Measurements from ENCODE around the gene PHACTR3.
"Not testable (repeated sequence)": the region's sequence is repeated elsewhere in the genome, so short reads cannot be mapped to it uniquely, and the experiment has no call there.

Gene PHACTR3

GRCh38 chr20:59603781-59604541, at the start of gene PHACTR3:
Gene PHACTR3, plus strand, starts transcription at chr20:59604540. Its CDS starts 475 bp downstream, at chr20:59605015.
- ChIA-PET CTCF (interaction anchor here (2.7 kb wide), 1 partner anchor 33 kb away, joined by 10 read pairs; no protein-coding TSS in a partner anchor), POLR2A (no interaction called here)
- no peak within 1 kb of the TSS for H3K4me3 ChIP-seq (ENCODE audit: low read depth, low read length)

GRCh38 chr20:59557733-59558529, 46.4 kb upstream of the PHACTR3 start:
- CTCF ChIA-PET: interaction anchor here (4.9 kb wide), 1 partner anchor 13 kb away, joined by 57 read pairs; no protein-coding TSS in a partner anchor
- POLR2A ChIA-PET; H3K4me3 ChIP-seq (ENCODE audit: low read depth, low read length); DNase-seq (ENCODE audit: low read depth, low spot score): not testable (repeated sequence)

More at GRCh38 chr20:59603781-59604541, at the start of gene PHACTR3:
- TF ChIP-seq CTCF (IDR thresholded peaks at IDR 0.05; ENCODE audit: insufficient read depth, low read length, missing control alignments): no peak
- no peak for DNase-seq (ENCODE audit: low read depth, low spot score)

- no peak for DNase-seq (ENCODE audit: low read depth, low spot score)
- ChIA-PET POLR2A (no interaction called here), CTCF (interaction anchor here (1.3 to 4.9 kb wide), 4 partner anchors 12 to 183 kb away, joined by 3 to 57 read pairs (median 4); no protein-coding TSS in a partner anchor)
- no peak overlapping the region for H3K4me3 ChIP-seq (ENCODE audit: low read depth, low read length)
- TF ChIP-seq CTCF (IDR thresholded peaks at IDR 0.05; ENCODE audit: insufficient read depth, low read length, missing control alignments): no peak
These were observed 45.1 kb upstream of the PHACTR3 start for GRCh38 chr20:59559024-59559817.

- CTCF ChIA-PET: interaction anchor here (0.7 to 4.9 kb wide), 8 partner anchors 11 to 182 kb away, joined by 3 to 57 read pairs (median 3); no protein-coding TSS in a partner anchor
- POLR2A ChIA-PET: no interaction called here
- DNase-seq (ENCODE audit: low read depth, low spot score): no peak
- no peak overlapping the region for H3K4me3 ChIP-seq (ENCODE audit: low read depth, low read length)
- TF ChIP-seq CTCF (IDR thresholded peaks at IDR 0.05; ENCODE audit: insufficient read depth, low read length, missing control alignments): no peak
These were observed 44.5 kb upstream of the PHACTR3 start for GRCh38 chr20:59559863-59560262.

- POLR2A ChIA-PET: no interaction called here
- peak; percentile 47 for TF ChIP-seq CTCF (IDR thresholded peaks at IDR 0.05; ENCODE audit: insufficient read depth, low read length, missing control alignments)
- CTCF ChIA-PET: interaction anchor here (0.7 to 4.9 kb wide), 11 partner anchors 8 to 191 kb away, joined by 3 to 57 read pairs (median 3); no protein-coding TSS in a partner anchor
- no peak overlapping the region for H3K4me3 ChIP-seq (ENCODE audit: low read depth, low read length)
- DNase-seq (ENCODE audit: low read depth, low spot score): no peak
These were observed 43.6 kb upstream of the PHACTR3 start for GRCh38 chr20:59560588-59561227.

- no peak for DNase-seq (ENCODE audit: low read depth, low spot score)
- POLR2A ChIA-PET: no interaction called here
These were observed 43.1 kb upstream of the PHACTR3 start for GRCh38 chr20:59561228-59561605.

More at GRCh38 chr20:59561228-59561605, 43.1 kb upstream of the PHACTR3 start:
- no peak for TF ChIP-seq CTCF (IDR thresholded peaks at IDR 0.05; ENCODE audit: insufficient read depth, low read length, missing control alignments)
- CTCF ChIA-PET: interaction anchor here (0.9 to 4.9 kb wide), 8 partner anchors 8 to 190 kb away, joined by 3 to 57 read pairs (median 4); no protein-coding TSS in a partner anchor
- H3K4me3 ChIP-seq (ENCODE audit: low read depth, low read length): no peak overlapping the region
